ENCODE results near the gene CHEK2.

The CHEK2 gene

GRCh38 chr22:28656181-28656580 lies 85.4 kb downstream of the CHEK2 start:
- TF ChIP-seq, protein P1, sequence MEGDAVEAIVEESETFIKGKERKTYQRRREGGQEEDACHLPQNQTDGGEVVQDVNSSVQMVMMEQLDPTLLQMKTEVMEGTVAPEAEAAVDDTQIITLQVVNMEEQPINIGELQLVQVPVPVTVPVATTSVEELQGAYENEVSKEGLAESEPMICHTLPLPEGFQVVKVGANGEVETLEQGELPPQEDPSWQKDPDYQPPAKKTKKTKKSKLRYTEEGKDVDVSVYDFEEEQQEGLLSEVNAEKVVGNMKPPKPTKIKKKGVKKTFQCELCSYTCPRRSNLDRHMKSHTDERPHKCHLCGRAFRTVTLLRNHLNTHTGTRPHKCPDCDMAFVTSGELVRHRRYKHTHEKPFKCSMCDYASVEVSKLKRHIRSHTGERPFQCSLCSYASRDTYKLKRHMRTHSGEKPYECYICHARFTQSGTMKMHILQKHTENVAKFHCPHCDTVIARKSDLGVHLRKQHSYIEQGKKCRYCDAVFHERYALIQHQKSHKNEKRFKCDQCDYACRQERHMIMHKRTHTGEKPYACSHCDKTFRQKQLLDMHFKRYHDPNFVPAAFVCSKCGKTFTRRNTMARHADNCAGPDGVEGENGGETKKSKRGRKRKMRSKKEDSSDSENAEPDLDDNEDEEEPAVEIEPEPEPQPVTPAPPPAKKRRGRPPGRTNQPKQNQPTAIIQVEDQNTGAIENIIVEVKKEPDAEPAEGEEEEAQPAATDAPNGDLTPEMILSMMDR (IDR thresholded peaks at IDR 0.05), result no peak
- H3K9me3 ChIP-seq, result no peaks in the 10 kb centered on the region
- H3K36me3 ChIP-seq, result no peaks in the 10 kb centered on the region
- H3K27ac ChIP-seq, result no peak overlapping the region
- H3K27me3 ChIP-seq, result peaks cover 53% of the 10 kb centered on the region
- H3K4me3 ChIP-seq (ENCODE audit: low read depth in 1 of 2, low read length in 1 of 2), result no peak overlapping the region
- H3K4me1 ChIP-seq (ENCODE audit: control insufficient read depth in 1 of 2, insufficient read depth in 1 of 2, low read depth in 1 of 2, low read length in 1 of 2), result no peaks in the 10 kb centered on the region

DNA sequence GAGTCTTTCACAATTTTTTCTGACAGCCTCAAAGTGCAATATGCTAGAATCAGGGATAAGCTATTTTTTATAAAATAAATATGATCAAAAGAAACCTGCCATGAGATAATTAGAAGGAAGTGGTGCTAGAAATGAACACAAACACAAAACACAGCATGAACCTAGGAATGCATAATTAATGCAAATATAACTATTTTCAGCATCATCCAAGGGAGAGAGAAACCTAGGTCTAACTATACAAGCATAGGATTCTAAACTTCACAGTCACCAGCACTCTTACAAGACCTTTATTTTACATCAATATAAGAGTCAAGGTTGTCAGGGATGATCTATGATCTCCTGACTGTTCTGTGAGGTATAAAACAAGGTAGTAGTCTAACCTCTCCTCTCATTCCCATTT lies 91.2 kb downstream of the CHEK2 start:
- TF ChIP-seq, protein P1 (IDR thresholded peaks at IDR 0.05), result no peak
- H3K27me3 ChIP-seq, result peaks cover 30% of the 10 kb centered on the region
- no peak overlapping the region for H3K4me3 ChIP-seq (ENCODE audit: low read depth in 1 of 2, low read length in 1 of 2)
- no peaks in the 10 kb centered on the region for H3K36me3 ChIP-seq
- H3K9me3 ChIP-seq, result no peaks in the 10 kb centered on the region
- H3K27ac ChIP-seq, result no peak overlapping the region
- H3K4me1 ChIP-seq (ENCODE audit: control insufficient read depth in 1 of 2, insufficient read depth in 1 of 2, low read depth in 1 of 2, low read length in 1 of 2), result no peaks in the 10 kb centered on the region

DNA sequence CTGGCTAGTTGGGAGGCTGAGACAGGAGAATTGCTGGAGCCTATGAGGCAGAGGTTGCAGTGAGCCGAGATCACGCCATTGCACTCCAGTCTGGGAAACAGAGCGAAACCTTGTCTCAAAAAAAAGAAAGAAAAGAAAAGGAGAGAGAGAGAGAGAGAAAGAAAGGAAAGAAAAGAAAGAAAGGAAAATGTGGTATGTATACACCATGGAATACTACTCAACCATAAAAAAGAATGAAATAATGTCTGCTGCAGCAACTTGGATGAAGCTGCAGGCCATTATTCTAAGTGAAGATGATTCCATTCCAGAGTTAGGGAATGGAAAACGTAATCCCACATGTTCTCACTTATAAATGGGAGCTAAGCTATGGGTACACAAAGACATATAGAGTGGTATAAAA lies 92.8 kb downstream of the CHEK2 start:
- no peaks in the 10 kb centered on the region for H3K9me3 ChIP-seq
- TF ChIP-seq, protein P1 (IDR thresholded peaks at IDR 0.05), result no peak
- peaks cover 26% of the 10 kb centered on the region for H3K27me3 ChIP-seq
- no peaks in the 10 kb centered on the region for H3K4me1 ChIP-seq (ENCODE audit: control insufficient read depth in 1 of 2, insufficient read depth in 1 of 2, low read depth in 1 of 2, low read length in 1 of 2)
- no peak overlapping the region for H3K27ac ChIP-seq
- no peak overlapping the region for H3K4me3 ChIP-seq (ENCODE audit: low read depth in 1 of 2, low read length in 1 of 2)
- no peaks in the 10 kb centered on the region for H3K36me3 ChIP-seq

GRCh38 chr22:28647216-28647615 lies 94.4 kb downstream of the CHEK2 start:
- peaks cover 24% of the 10 kb centered on the region for H3K27me3 ChIP-seq
- TF ChIP-seq, protein P1 (IDR thresholded peaks at IDR 0.05), result no peak
- H3K4me3 ChIP-seq (ENCODE audit: low read depth in 1 of 2, low read length in 1 of 2), result no peak overlapping the region

GRCh38 chr22:28639321-28639720 lies 102.3 kb downstream of the CHEK2 start:
- no peaks in the 10 kb centered on the region for H3K9me3 ChIP-seq
- no peaks in the 10 kb centered on the region for H3K4me1 ChIP-seq (ENCODE audit: control insufficient read depth in 1 of 2, insufficient read depth in 1 of 2, low read depth in 1 of 2, low read length in 1 of 2)
- H3K36me3 ChIP-seq, result no peaks in the 10 kb centered on the region
- TF ChIP-seq, protein P1 (IDR thresholded peaks at IDR 0.05), result no peak
- H3K27ac ChIP-seq, result no peak overlapping the region
- no peak overlapping the region for H3K4me3 ChIP-seq (ENCODE audit: low read depth in 1 of 2, low read length in 1 of 2)
- H3K27me3 ChIP-seq, result no peaks in the 10 kb centered on the region

More at GRCh38 chr22:28647216-28647615, 94.4 kb downstream of the CHEK2 start:
- H3K36me3 ChIP-seq, result no peaks in the 10 kb centered on the region
- no peak overlapping the region for H3K27ac ChIP-seq
- H3K4me1 ChIP-seq (ENCODE audit: control insufficient read depth in 1 of 2, insufficient read depth in 1 of 2, low read depth in 1 of 2, low read length in 1 of 2), result no peaks in the 10 kb centered on the region
- H3K9me3 ChIP-seq, result no peaks in the 10 kb centered on the region

Measured in neutrophil (primary cell).